PFSK-1 (cell line): ENCODE measurements around the gene STK10.

Experiments used
- FOXP2 ChIP-seq: optimal IDR thresholded peaks from 2 replicates; pipeline ENCODE3; 2011; ENCODE audit warnings: borderline replicate concordance, control low read depth, inconsistent platforms; ENCODE audit not compliant: insufficient read depth; ENCODE audit errors: extremely low read length, extremely low read depth
- POLR2AphosphoS5 ChIP-seq: IDR thresholded peaks from 2 replicates; pipeline ENCODE4 v1.6.1; 2012; ENCODE audit warnings: low read depth, mild to moderate bottlenecking, control low read depth, low read length, moderate library complexity

GRCh38 chr5:172114875-172115422 is 73.1 kb downstream of the STK10 start:
- no peak for TF ChIP-seq POLR2AphosphoS5
- TF ChIP-seq FOXP2, result no peak
